Trophoblast cell (in vitro differentiated cells and primary cell): ENCODE data around the gene PRR35.
A peak's percentile ranks its signal among the peaks of the same experiment; 100 is the strongest.

Experiments used
- DNase-seq, 2 donors: peaks; one replicate each; pipeline ENCODE4 v3.0.0-alpha.2; 2016
- H2AFZ ChIP-seq: 2 replicates; pipeline ENCODE4 v1.6.1; 2013; ENCODE audit warnings: low read length, moderate library complexity, mild to moderate bottlenecking; ENCODE audit not compliant: insufficient read depth, poor library complexity
- H2AK5ac ChIP-seq: 2 replicates; pipeline ENCODE4 v1.6.1; 2013; ENCODE audit warnings: mild to moderate bottlenecking, low read length
- H2BK120ac ChIP-seq: 2 replicates; pipeline ENCODE4 v1.6.1; 2013; ENCODE audit warnings: low read length, mild to moderate bottlenecking, moderate library complexity; ENCODE audit not compliant: insufficient read depth, poor library complexity
- H2BK12ac ChIP-seq: 2 replicates; pipeline ENCODE4 v1.6.1; 2013; ENCODE audit warnings: mild to moderate bottlenecking, low read length, moderate library complexity
- H2BK5ac ChIP-seq: 2 replicates; pipeline ENCODE4 v1.6.1; 2013; ENCODE audit warnings: low read length, low read depth, moderate library complexity, mild to moderate bottlenecking; ENCODE audit not compliant: poor library complexity
- H3K14ac ChIP-seq: 2 replicates; pipeline ENCODE4 v1.6.1; 2013; ENCODE audit warnings: mild to moderate bottlenecking, low read length
- H3K18ac ChIP-seq: 2 replicates; pipeline ENCODE4 v1.6.1; 2013; ENCODE audit warnings: mild to moderate bottlenecking, low read length
- H3K23ac ChIP-seq: 2 replicates; pipeline ENCODE4 v1.6.1; 2013; ENCODE audit warnings: low read length
- H3K27ac ChIP-seq: 2 replicates; pipeline ENCODE4 v1.5.1; 2013; ENCODE audit warnings: low read depth, mild to moderate bottlenecking, inconsistent platforms, low read length, moderate library complexity
- H3K27me3 ChIP-seq: 2 replicates; pipeline ENCODE4 v1.6.1; 2013; ENCODE audit warnings: inconsistent platforms, mild to moderate bottlenecking, low read length, moderate library complexity; ENCODE audit not compliant: insufficient read depth
- H3K36me3 ChIP-seq, 2 experiments: 1 replicate in 1 of 2; 2 replicates in 1 of 2; pipeline ENCODE4 v1.6.1; 2013; ENCODE audit warnings: low read length in 2 of 2, mild to moderate bottlenecking in 2 of 2, moderate library complexity in 1 of 2; ENCODE audit not compliant: insufficient read depth in 2 of 2, control insufficient read depth in 1 of 2
- H3K4ac ChIP-seq: 2 replicates; pipeline ENCODE4 v1.6.1; 2013; ENCODE audit warnings: low read depth, mild to moderate bottlenecking, low read length, moderate library complexity
- H3K4me1 ChIP-seq, 2 experiments: 1 replicate in 1 of 2; 2 replicates in 1 of 2; pipeline ENCODE4 v1.6.1; 2013; ENCODE audit warnings: low read length in 2 of 2, mild to moderate bottlenecking in 2 of 2, moderate library complexity in 1 of 2; ENCODE audit not compliant: insufficient read depth in 2 of 2, control insufficient read depth in 1 of 2
- H3K4me2 ChIP-seq: 2 replicates; pipeline ENCODE4 v1.6.1; 2013; ENCODE audit warnings: inconsistent platforms, mild to moderate bottlenecking, low read length, moderate library complexity
- H3K4me3 ChIP-seq: 2 replicates; pipeline ENCODE4 v1.5.1; 2013; ENCODE audit warnings: mild to moderate bottlenecking, low read depth, low read length, inconsistent platforms
- H3K79me1 ChIP-seq: one replicate; pipeline ENCODE4 v1.6.1; 2013; ENCODE audit warnings: low read length
- H3K79me2 ChIP-seq: 2 replicates; pipeline ENCODE4 v1.6.1; 2013; ENCODE audit warnings: low read length, mild to moderate bottlenecking; ENCODE audit not compliant: control insufficient read depth, insufficient read depth, poor library complexity
- H3K9ac ChIP-seq: 2 replicates; pipeline ENCODE4 v1.6.1; 2013; ENCODE audit warnings: mild to moderate bottlenecking, low read length
- H3K9me3 ChIP-seq: 2 replicates; pipeline ENCODE4 v1.6.1; 2013; ENCODE audit warnings: low read depth, mild to moderate bottlenecking, control low read depth, inconsistent platforms, low read length; ENCODE audit not compliant: insufficient read depth
- H4K12ac ChIP-seq: 2 replicates; pipeline ENCODE4 v1.6.1; 2013; ENCODE audit warnings: low read depth, mild to moderate bottlenecking, low read length, moderate library complexity
- H4K8ac ChIP-seq: 2 replicates; pipeline ENCODE4 v1.6.1; 2013; ENCODE audit warnings: low read depth, mild to moderate bottlenecking, low read length, moderate library complexity
- H4K91ac ChIP-seq: one replicate; pipeline ENCODE4 v1.6.1; 2013; ENCODE audit warnings: low read depth, mild to moderate bottlenecking, low read length, moderate library complexity
- WGBS: extraction: QIAGEN DNeasy Blood & Tissue Kit; methylation state at CpG from one replicate; pipeline ENCODE4 v1.1.7; 2013; ENCODE audit warnings: missing lambda C conversion rate; ENCODE audit not compliant: insufficient read length, insufficient coverage; ENCODE audit errors: extremely low coverage; 5-methylcytosine and 5-hydroxymethylcytosine counted together

The PRR35 gene

GRCh38 chr16:564690-565418, 4.7 kb downstream of the PRR35 start:
- Histone ChIP-seq H3K36me3 (no peaks in the 10 kb centered on the region), H3K9ac (no peak overlapping the region), H2AFZ (no peak overlapping the region), H3K79me1 (peaks cover 9% of the 10 kb centered on the region), H2AK5ac (peak overlapping the region; percentile 26), H3K18ac (no peak overlapping the region), H3K9me3 (peaks cover 6% of the 10 kb centered on the region), H4K8ac (no peak overlapping the region), H2BK120ac (no peak overlapping the region), H3K23ac (no peak overlapping the region), H3K27ac (no peak overlapping the region), H4K91ac (peak overlapping the region; percentile 21), H3K4me3 (no peak overlapping the region), H4K12ac (no peak overlapping the region), H3K4ac (no peak overlapping the region), H3K4me2 (no peak overlapping the region), H2BK5ac (no peak overlapping the region), H3K4me1 (peaks cover 28 to 30% of the 10 kb centered on the region in 2 experiments), H3K14ac (no peak overlapping the region), H3K79me2 (peaks cover 2% of the 10 kb centered on the region), H2BK12ac (no peak overlapping the region), H3K27me3 (peaks cover 21% of the 10 kb centered on the region)
- DNase-seq, result no peak
- WGBS, result no CpG with 5 or more reads among the region's 42 CpGs

- WGBS, result no CpG with 5 or more reads among the region's 35 CpGs
These were observed 5.5 kb downstream of the PRR35 start for GRCh38 chr16:565419-566330.

GRCh38 chr16:566475-567372, 6.5 kb downstream of the PRR35 start, which contains the start of gene NHLRC4:
Gene NHLRC4 (plus strand): TSS chr16:567005. CDS start chr16:568048, 1,043 bp downstream.
- no CpG with 5 or more reads among the region's 26 CpGs for WGBS
- Histone ChIP-seq H2BK5ac (peak within 1 kb of the TSS; percentile 27), H3K36me3 (no peaks in the 10 kb centered on the region)

More at GRCh38 chr16:565419-566330, 5.5 kb downstream of the PRR35 start:
- Histone ChIP-seq H3K14ac (peak overlapping the region; percentile 28), H3K79me1 (peaks cover 11% of the 10 kb centered on the region), H3K23ac (no peak overlapping the region), H2BK120ac (no peak overlapping the region), H3K4me3 (no peak overlapping the region), H4K91ac (peak overlapping the region; percentile 74), H3K9ac (no peak overlapping the region), H3K79me2 (peaks cover 3% of the 10 kb centered on the region), H3K4me2 (no peak overlapping the region), H2BK5ac (no peak overlapping the region), H4K12ac (peak overlapping the region; percentile 22), H2AK5ac (peak overlapping the region; percentile 39), H3K18ac (peak overlapping the region; percentile 20), H3K4ac (no peak overlapping the region), H3K4me1 (peaks cover 28 to 32% of the 10 kb centered on the region in 2 experiments), H3K27ac (no peak overlapping the region), H2AFZ (peak overlapping the region; percentile 54), H4K8ac (peak overlapping the region; percentile 74), H3K36me3 (no peaks in the 10 kb centered on the region), H3K9me3 (peaks cover 6% of the 10 kb centered on the region), H3K27me3 (peaks cover 14% of the 10 kb centered on the region), H2BK12ac (peak overlapping the region; percentile 61)
- DNase-seq, result no peak

More at GRCh38 chr16:566475-567372, 6.5 kb downstream of the PRR35 start, which contains the start of gene NHLRC4:
- Histone ChIP-seq H3K9me3 (peaks cover 10% of the 10 kb centered on the region), H2BK12ac (peak within 1 kb of the TSS; percentile 61), H3K14ac (peak within 1 kb of the TSS; percentile 28), H2AFZ (peak within 1 kb of the TSS; percentile 54), H3K27ac (no peak within 1 kb of the TSS), H3K79me2 (peaks cover 3% of the 10 kb centered on the region), H3K9ac (no peak within 1 kb of the TSS), H3K23ac (no peak within 1 kb of the TSS), H4K8ac (peak within 1 kb of the TSS; percentile 74), H3K18ac (peak within 1 kb of the TSS; percentile 39), H2BK120ac (peak within 1 kb of the TSS; percentile 57), H4K91ac (peak within 1 kb of the TSS; percentile 74), H3K27me3 (peaks cover 3% of the 10 kb centered on the region), H3K4me3 (no peak within 1 kb of the TSS), H3K4ac (peak within 1 kb of the TSS; percentile 22), H2AK5ac (peak within 1 kb of the TSS; percentile 53), H3K79me1 (peaks cover 11% of the 10 kb centered on the region), H4K12ac (peak within 1 kb of the TSS; percentile 22), H3K4me1 (peaks cover 30 to 37% of the 10 kb centered on the region in 2 experiments), H3K4me2 (no peak within 1 kb of the TSS)
- DNase-seq, result peak; percentile 15 to 62
